SH-SY5Y (cell line): ENCODE measurements around the gene PRR12.

Experiments used
- GATA2 ChIP-seq: IDR thresholded peaks from 2 replicates; pipeline ENCODE4 v1.6.1; 2011; ENCODE audit warnings: mild to moderate bottlenecking, low read depth, low read length
- GATA3 ChIP-seq: IDR thresholded peaks from 2 replicates; pipeline ENCODE4 v1.6.1; 2011; ENCODE audit warnings: low read depth, mild to moderate bottlenecking, low read length, moderate library complexity

DNA sequence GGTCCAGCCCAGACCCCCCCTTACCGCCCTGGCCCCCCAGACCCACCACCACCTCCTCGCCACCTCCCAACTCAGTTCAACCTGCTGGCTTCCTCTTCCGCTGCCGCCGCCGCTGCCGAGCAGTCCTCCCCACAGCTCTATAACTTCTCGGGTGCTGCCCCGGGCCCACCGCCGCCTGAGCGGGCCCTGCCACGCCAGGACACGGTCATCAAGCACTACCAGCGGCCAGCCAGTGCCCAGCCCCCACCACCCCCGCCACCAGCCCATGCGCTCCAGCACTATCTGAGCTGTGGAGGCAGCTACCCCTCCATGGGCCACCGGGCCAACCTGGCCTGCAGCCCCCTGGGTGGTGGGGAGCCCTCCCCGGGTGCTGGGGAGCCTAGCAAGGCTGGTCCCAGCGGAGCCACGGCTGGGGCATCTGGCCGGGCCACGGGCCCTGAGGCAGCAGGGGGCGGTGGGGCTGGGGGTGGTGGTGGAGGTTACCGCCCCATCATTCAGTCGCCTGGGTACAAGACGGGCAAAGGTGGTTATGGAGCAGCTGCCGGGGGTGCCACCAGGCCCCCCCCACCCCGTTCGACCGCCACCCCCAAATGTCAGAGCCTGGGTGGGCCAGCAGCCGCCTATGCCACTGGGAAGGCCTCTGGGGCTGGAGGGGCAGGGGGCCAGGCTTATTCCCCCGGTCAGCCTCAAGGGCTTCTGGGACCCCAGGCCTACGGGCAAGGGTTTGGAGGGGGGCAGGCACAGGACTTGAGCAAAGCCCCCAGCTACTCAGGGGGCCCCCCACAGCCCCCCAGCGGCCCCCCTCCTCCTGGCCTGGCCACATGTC is 4.2 kb downstream of the PRR12 start:
- TF ChIP-seq GATA2, result no peak
- TF ChIP-seq GATA3, result no peak
